Astrocyte (in vitro differentiated cells and primary cell): ENCODE measurements around the gene CTNND2. TPM values are rescaled to one million over a fixed set of nuclear protein-coding genes. Genes with fewer than 3 reads are reported as not detected.

ENCODE experiments used
- DNase-seq: peaks from one replicate; pipeline ENCODE4 v3.0.0-alpha.2; 2010; ENCODE audit warnings: low read depth
- FAIRE-seq: peaks from 2 replicates; lab custom pipeline; 2011; peaks lifted over from hg19 to GRCh38; lab: Jason Lieb, UNC
- H2AFZ ChIP-seq: 2 replicates; pipeline ENCODE4 v1.6.0; 2012; ENCODE audit warnings: low read depth, low read length, inconsistent platforms
- H3K27ac ChIP-seq: 2 replicates; pipeline ENCODE4 v1.5.1; 2011; ENCODE audit warnings: low read depth, low read length, inconsistent platforms
- H3K27me3 ChIP-seq: 2 replicates; pipeline ENCODE4 v1.6.0; 2011; ENCODE audit warnings: low read length, inconsistent platforms; ENCODE audit not compliant: insufficient read depth
- H3K36me3 ChIP-seq: 2 replicates; pipeline ENCODE4 v1.5.1; 2011; ENCODE audit warnings: low read length, inconsistent platforms; ENCODE audit not compliant: insufficient read depth
- H3K4me1 ChIP-seq: 2 replicates; pipeline ENCODE4 v1.5.1; 2011; ENCODE audit warnings: low read length, inconsistent platforms; ENCODE audit not compliant: insufficient read depth
- H3K4me2 ChIP-seq: 2 replicates; pipeline ENCODE4 v1.6.0; 2012; ENCODE audit warnings: low read length, inconsistent platforms
- H3K4me3 ChIP-seq: 2 replicates; pipeline ENCODE4 v1.5.1; 2011; ENCODE audit warnings: low read depth, mild to moderate bottlenecking, low read length, inconsistent platforms; ENCODE audit not compliant: insufficient read depth
- H3K79me2 ChIP-seq: 2 replicates; pipeline ENCODE4 v1.6.0; 2012; ENCODE audit warnings: mild to moderate bottlenecking, low read length, inconsistent platforms; ENCODE audit not compliant: insufficient read depth
- H3K9ac ChIP-seq: 2 replicates; pipeline ENCODE4 v1.6.0; 2012; ENCODE audit warnings: mild to moderate bottlenecking, low read length, inconsistent platforms
- H3K9me3 ChIP-seq: 2 replicates; pipeline ENCODE4 v1.5.1; 2012; ENCODE audit warnings: low read depth, mild to moderate bottlenecking, low read length, inconsistent platforms; ENCODE audit not compliant: insufficient read depth
- H4K20me1 ChIP-seq: 2 replicates; pipeline ENCODE4 v1.6.0; 2012; ENCODE audit warnings: low read length, inconsistent platforms; ENCODE audit not compliant: insufficient read depth
- H3K27ac Mint-ChIP-seq: one replicate; pipeline ENCODE4 v1.8.0; 2021; ENCODE audit warnings: mild to moderate bottlenecking, mixed read lengths; ENCODE audit not compliant: unreplicated experiment
- H3K27me3 Mint-ChIP-seq: one replicate; pipeline ENCODE4 v1.8.0; 2021; ENCODE audit warnings: low read depth, mixed read lengths; ENCODE audit not compliant: unreplicated experiment
- H3K36me3 Mint-ChIP-seq: one replicate; pipeline ENCODE4 v1.8.0; 2021; ENCODE audit warnings: low read depth, mixed read lengths; ENCODE audit not compliant: unreplicated experiment
- H3K4me1 Mint-ChIP-seq: one replicate; pipeline ENCODE4 v1.8.0; 2021; ENCODE audit warnings: low read depth, mixed read lengths; ENCODE audit not compliant: unreplicated experiment
- H3K4me3 Mint-ChIP-seq: one replicate; pipeline ENCODE4 v1.8.0; 2021; ENCODE audit warnings: mild to moderate bottlenecking, moderate library complexity, mixed read lengths; ENCODE audit not compliant: unreplicated experiment
- H3K9me3 Mint-ChIP-seq: one replicate; pipeline ENCODE4 v1.8.0; 2021; ENCODE audit warnings: mild to moderate bottlenecking, mixed read lengths; ENCODE audit not compliant: unreplicated experiment
- EZH2 ChIP-seq: IDR thresholded peaks from 2 replicates; pipeline ENCODE4 v1.6.1; 2012; ENCODE audit warnings: mild to moderate bottlenecking, low read length, inconsistent platforms; ENCODE audit not compliant: insufficient read depth
- total RNA-seq: library from RNA; stranded (reverse); gene quantifications from 2 replicates; pipeline ENCODE4 v1.2.1, GENCODE V29; 2021
- TF ChIP-seq, protein P1 (sequence below): IDR thresholded peaks from 2 replicates; pipeline ENCODE4 v1.5.1; 2011; ENCODE audit warnings: low read depth, mild to moderate bottlenecking, inconsistent platforms, low read length, moderate library complexity; ENCODE audit not compliant: insufficient read depth

Gene CTNND2
- total RNA-seq, 1 donor from 2014 or later, result 4.5 TPM

DNA sequence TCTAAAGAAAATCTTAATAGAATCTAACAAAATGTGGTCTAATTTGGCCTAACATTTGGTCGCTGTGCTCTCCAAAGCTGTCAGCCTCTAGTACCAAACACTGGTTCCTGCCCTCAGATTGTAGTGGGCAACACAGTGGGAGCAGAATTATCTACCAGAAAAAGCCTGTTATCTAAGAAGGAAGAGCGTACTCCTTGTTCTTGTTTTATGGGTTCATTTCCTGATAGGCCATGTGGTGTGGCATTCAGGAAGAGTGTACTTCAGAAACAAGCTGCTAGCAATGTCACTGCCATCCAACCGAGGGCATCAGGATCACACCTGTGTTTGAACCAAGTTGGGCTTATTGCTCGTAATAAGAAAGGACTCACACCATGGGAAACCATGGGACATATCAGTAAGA is 655.3 kb downstream of the CTNND2 start:
- Histone ChIP-seq H3K27ac (no peak overlapping the region), H3K4me2 (no peak overlapping the region), H3K27me3 (no peaks in the 10 kb centered on the region), H3K4me1 (peaks cover 5% of the 10 kb centered on the region), H3K9me3 (no peaks in the 10 kb centered on the region), H4K20me1 (no peaks in the 10 kb centered on the region), H3K4me3 (no peak overlapping the region), H3K79me2 (no peaks in the 10 kb centered on the region), H3K9ac (no peak overlapping the region), H3K36me3 (no peaks in the 10 kb centered on the region), H2AFZ (no peak overlapping the region)
- no peaks in the 10 kb centered on the region for H3K27me3 Mint-ChIP-seq
- no peaks in the 10 kb centered on the region for H3K36me3 Mint-ChIP-seq
- H3K4me1 Mint-ChIP-seq, result peaks cover 19% of the 10 kb centered on the region
- H3K27ac Mint-ChIP-seq, result no peak overlapping the region
- TF ChIP-seq, protein P1, sequence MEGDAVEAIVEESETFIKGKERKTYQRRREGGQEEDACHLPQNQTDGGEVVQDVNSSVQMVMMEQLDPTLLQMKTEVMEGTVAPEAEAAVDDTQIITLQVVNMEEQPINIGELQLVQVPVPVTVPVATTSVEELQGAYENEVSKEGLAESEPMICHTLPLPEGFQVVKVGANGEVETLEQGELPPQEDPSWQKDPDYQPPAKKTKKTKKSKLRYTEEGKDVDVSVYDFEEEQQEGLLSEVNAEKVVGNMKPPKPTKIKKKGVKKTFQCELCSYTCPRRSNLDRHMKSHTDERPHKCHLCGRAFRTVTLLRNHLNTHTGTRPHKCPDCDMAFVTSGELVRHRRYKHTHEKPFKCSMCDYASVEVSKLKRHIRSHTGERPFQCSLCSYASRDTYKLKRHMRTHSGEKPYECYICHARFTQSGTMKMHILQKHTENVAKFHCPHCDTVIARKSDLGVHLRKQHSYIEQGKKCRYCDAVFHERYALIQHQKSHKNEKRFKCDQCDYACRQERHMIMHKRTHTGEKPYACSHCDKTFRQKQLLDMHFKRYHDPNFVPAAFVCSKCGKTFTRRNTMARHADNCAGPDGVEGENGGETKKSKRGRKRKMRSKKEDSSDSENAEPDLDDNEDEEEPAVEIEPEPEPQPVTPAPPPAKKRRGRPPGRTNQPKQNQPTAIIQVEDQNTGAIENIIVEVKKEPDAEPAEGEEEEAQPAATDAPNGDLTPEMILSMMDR, result no peak
- TF ChIP-seq EZH2, result no peak
- no peak for DNase-seq
- H3K4me3 Mint-ChIP-seq, result no peak overlapping the region
- no peak for FAIRE-seq
- H3K9me3 Mint-ChIP-seq, result no peaks in the 10 kb centered on the region

DNA sequence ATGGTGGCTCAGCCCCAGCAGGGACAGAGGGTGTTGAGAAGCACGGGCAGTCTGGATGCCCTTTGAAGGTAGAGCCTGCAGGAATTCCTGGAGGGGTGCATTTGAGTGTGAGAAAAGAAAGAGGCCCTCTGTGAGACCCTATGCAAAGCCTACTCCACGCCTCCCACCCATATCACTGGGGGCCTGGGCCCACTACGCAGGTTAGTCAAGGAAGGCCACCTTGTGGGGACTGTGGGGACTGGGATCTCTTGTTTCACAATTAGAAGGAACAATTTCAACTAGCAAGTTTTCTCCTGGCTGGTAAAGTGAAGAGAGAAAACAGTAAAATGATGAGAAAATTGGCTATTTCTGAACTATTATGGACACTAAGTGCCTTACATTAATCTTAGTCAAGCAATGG is 657.0 kb downstream of the CTNND2 start:
- H3K79me2 ChIP-seq, result no peaks in the 10 kb centered on the region
- no peak overlapping the region for H3K4me3 ChIP-seq
- TF ChIP-seq, protein P1, result no peak
- TF ChIP-seq EZH2, result no peak
- DNase-seq, result no peak
- no peaks in the 10 kb centered on the region for H3K36me3 Mint-ChIP-seq
- no peaks in the 10 kb centered on the region for H3K27me3 ChIP-seq
- no peak overlapping the region for H2AFZ ChIP-seq
- no peaks in the 10 kb centered on the region for H4K20me1 ChIP-seq
- H3K36me3 ChIP-seq, result no peaks in the 10 kb centered on the region
- no peak overlapping the region for H3K4me3 Mint-ChIP-seq
- H3K9me3 ChIP-seq, result no peaks in the 10 kb centered on the region
- no peak overlapping the region for H3K27ac ChIP-seq
- peaks cover 12% of the 10 kb centered on the region for H3K4me1 Mint-ChIP-seq
- no peak overlapping the region for H3K4me2 ChIP-seq
- no peak overlapping the region for H3K27ac Mint-ChIP-seq
- no peak for FAIRE-seq
- H3K4me1 ChIP-seq, result peaks cover 5% of the 10 kb centered on the region
- no peaks in the 10 kb centered on the region for H3K9me3 Mint-ChIP-seq
- no peaks in the 10 kb centered on the region for H3K27me3 Mint-ChIP-seq
- H3K9ac ChIP-seq, result no peak overlapping the region

DNA sequence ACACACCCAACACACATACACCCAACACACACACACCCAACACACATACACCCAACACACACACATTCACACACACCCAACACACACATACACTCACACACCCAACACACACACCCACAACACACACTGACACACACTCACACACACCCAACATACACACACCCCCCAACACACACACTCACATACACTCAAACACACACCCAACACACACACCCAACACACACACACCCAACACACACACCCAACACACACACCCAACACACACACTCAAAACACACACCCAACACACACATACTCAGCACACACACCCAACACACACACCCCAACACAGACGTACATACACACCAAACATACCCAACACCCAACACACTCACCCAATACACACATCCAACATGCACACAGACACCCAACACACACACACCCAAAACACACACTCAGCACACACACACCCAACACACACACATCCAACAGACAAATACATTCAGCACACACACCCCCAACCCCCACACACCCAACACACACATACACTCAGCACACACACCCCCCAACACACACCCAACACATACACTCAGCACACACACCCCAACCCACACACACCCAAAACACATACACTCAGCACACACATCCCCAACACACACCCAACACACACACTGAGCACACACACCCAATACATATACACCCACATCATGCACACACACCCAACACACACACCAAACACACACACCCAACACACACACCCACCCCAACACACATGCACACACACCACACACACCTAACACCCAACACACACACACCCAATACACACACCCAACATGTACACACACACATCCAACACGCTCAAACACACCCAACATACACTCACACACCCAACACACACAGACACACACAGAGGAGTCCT is 663.7 kb downstream of the CTNND2 start:
- H3K27me3 Mint-ChIP-seq, result peaks cover 2% of the 10 kb centered on the region
- no peak for TF ChIP-seq EZH2
- TF ChIP-seq, protein P1, result no peak
- H3K4me1 ChIP-seq, result no peaks in the 10 kb centered on the region
- FAIRE-seq (no peak), DNase-seq (no peak)
- no peak overlapping the region for H2AFZ ChIP-seq
- H3K27ac Mint-ChIP-seq, result no peak overlapping the region
- H3K36me3 Mint-ChIP-seq, result no peaks in the 10 kb centered on the region
- no peaks in the 10 kb centered on the region for H3K36me3 ChIP-seq
- no peak overlapping the region for H3K4me3 ChIP-seq
- H3K9me3 Mint-ChIP-seq, result no peaks in the 10 kb centered on the region
- H3K79me2 ChIP-seq, result no peaks in the 10 kb centered on the region
- H4K20me1 ChIP-seq, result no peaks in the 10 kb centered on the region
- no peak overlapping the region for H3K4me2 ChIP-seq
- H3K9ac ChIP-seq, result no peak overlapping the region
- H3K27ac ChIP-seq, result no peak overlapping the region
- peaks cover 5% of the 10 kb centered on the region for H3K9me3 ChIP-seq
- H3K4me3 Mint-ChIP-seq, result no peak overlapping the region
- H3K27me3 ChIP-seq, result no peaks in the 10 kb centered on the region
- peaks cover 7% of the 10 kb centered on the region for H3K4me1 Mint-ChIP-seq
